K562 (cell line): ENCODE data around the gene PMF1. TPM values are rescaled to one million over a fixed set of nuclear protein-coding genes. Genes with fewer than 3 reads are reported as not detected.

Experiments used
- CC2D1A ChIP-seq: fragments of 450-650 bp; IDR thresholded peaks from 2 replicates; pipeline ENCODE4 v1.6.1; 2017; ENCODE audit warnings: mild to moderate bottlenecking
- CREM ChIP-seq: IDR thresholded peaks from 2 replicates; pipeline ENCODE4 v1.6.1; 2014; ENCODE audit warnings: antibody characterized with exemption, low read depth
- CTBP1 ChIP-seq: fragments of 450-650 bp; IDR thresholded peaks from 2 replicates; pipeline ENCODE4 v1.6.1; 2016; ENCODE audit warnings: borderline replicate concordance
- ERF ChIP-seq: fragments of 450-650 bp; formaldehyde crosslinking; IDR thresholded peaks from 2 replicates; pipeline ENCODE4 v1.4.0; 2020; ENCODE audit warnings: mild to moderate bottlenecking, mixed read lengths
- EZH2 ChIP-seq: IDR thresholded peaks from 2 replicates; pipeline ENCODE4 v1.6.1; 2012; ENCODE audit warnings: low read depth, mild to moderate bottlenecking, inconsistent platforms, low read length, borderline replicate concordance
- MEF2A ChIP-seq: IDR thresholded peaks from 2 replicates; pipeline ENCODE4 v1.6.1; 2011; ENCODE audit warnings: low read depth, mild to moderate bottlenecking, low read length, moderate library complexity; ENCODE audit not compliant: control insufficient read depth
- POLR3G ChIP-seq: IDR thresholded peaks from 2 replicates; pipeline ENCODE4 v1.6.1; 2011; ENCODE audit not compliant: insufficient read length, insufficient replicate concordance; ENCODE audit errors: extremely low read depth
- RB1 ChIP-seq: fragments of 450-650 bp; IDR thresholded peaks from 2 replicates; pipeline ENCODE4 v1.6.1; 2017; ENCODE audit warnings: low read depth, mild to moderate bottlenecking
- SOX6 ChIP-seq: fragments of 450-650 bp; IDR thresholded peaks from 2 replicates; pipeline ENCODE4 v1.6.1; 2014; ENCODE audit warnings: mild to moderate bottlenecking
- TBP ChIP-seq: optimal IDR thresholded peaks from 2 replicates; pipeline ENCODE3; 2011; ENCODE audit warnings: low read depth, low read length, improper control_type of control experiment
- ZBTB8A ChIP-seq: fragments of 450-650 bp; IDR thresholded peaks from 2 replicates; pipeline ENCODE4 v1.6.1; 2018; ENCODE audit warnings: mild to moderate bottlenecking, moderate library complexity; ENCODE audit not compliant: partially characterized antibody
- ZNF766 ChIP-seq: fragments of 200-800 bp; sonication (Bioruptor generic); conservative IDR thresholded peaks from 2 replicates; pipeline ENCODE4 v1.6.1; 2016; ENCODE audit warnings: missing genetic modification characterization, missing compliant biosample characterization
- ZNF77 ChIP-seq: fragments of 250-450 bp; sonication (Bioruptor Pico); IDR thresholded peaks from 2 replicates; pipeline ENCODE4 v1.5.0; 2020
- polyA plus RNA-seq, 8 experiments: library from polyadenylated mRNA; depleted of rRNA in 4 of 8; stranded (reverse) in 5 of 8; unstranded in 3 of 8; fragments of >200 nt; fragmentation: Nextera tagmentation in 2 of 8; fragmentation: Illumina TruSeq in 1 of 8; extraction: Ambion mirVana in 2 of 8; extraction: Trizol in 1 of 8; gene quantifications; 2 replicates each; pipeline versions ENCODE4 v1.2.1 to v1.2.3, GENCODE V29; 2011 to 2014; ENCODE audit warnings: inconsistent platforms in 1 of 8, missing spikeins in 1 of 8
- total RNA-seq, 7 experiments: library from RNA; depleted of rRNA in 6 of 7; stranded (reverse); fragments of >200 nt in 6 of 7; fragmentation: Illumina TruSeq in 2 of 7; extraction: Trizol in 2 of 7; gene quantifications; 2 replicates each; pipeline versions ENCODE4 v1.2.1 to v1.2.3, GENCODE V29; 2011 to 2021; ENCODE audit warnings: low replicate concordance in 1 of 7
- TF ChIP-seq, protein P1 (sequence below): fragments of 250-450 bp; sonication (Bioruptor Pico); IDR thresholded peaks from 2 replicates; pipeline ENCODE4 v1.4.0; 2020; ENCODE audit warnings: mild to moderate bottlenecking, moderate library complexity
- TF ChIP-seq, protein P2 (sequence below): fragments of 250-450 bp; sonication (Bioruptor Pico); IDR thresholded peaks from 2 replicates; pipeline ENCODE4 v1.5.0; 2020; ENCODE audit warnings: mild to moderate bottlenecking, borderline replicate concordance
- TF ChIP-seq, protein P3 (sequence below): fragments of 250-450 bp; sonication (Bioruptor Pico); IDR thresholded peaks from 2 replicates; pipeline ENCODE4 v1.4.0; 2020; ENCODE audit warnings: mild to moderate bottlenecking, moderate library complexity
- TF ChIP-seq, protein P4 (sequence below): fragments of 250-450 bp; sonication (Bioruptor Pico); IDR thresholded peaks from 2 replicates; pipeline ENCODE4 v1.5.0; 2021
- TF ChIP-seq, protein P5 (sequence below): fragments of 450-650 bp; IDR thresholded peaks from 2 replicates; pipeline ENCODE4 v1.6.1; 2016

Gene PMF1
- total and polyA plus RNA-seq, 9 of the 15 experiments (the other 6 are each of a cell fraction or from before 2014, with no cell fraction given), result 9.4 to 92.9 (median 71.0) TPM

DNA sequence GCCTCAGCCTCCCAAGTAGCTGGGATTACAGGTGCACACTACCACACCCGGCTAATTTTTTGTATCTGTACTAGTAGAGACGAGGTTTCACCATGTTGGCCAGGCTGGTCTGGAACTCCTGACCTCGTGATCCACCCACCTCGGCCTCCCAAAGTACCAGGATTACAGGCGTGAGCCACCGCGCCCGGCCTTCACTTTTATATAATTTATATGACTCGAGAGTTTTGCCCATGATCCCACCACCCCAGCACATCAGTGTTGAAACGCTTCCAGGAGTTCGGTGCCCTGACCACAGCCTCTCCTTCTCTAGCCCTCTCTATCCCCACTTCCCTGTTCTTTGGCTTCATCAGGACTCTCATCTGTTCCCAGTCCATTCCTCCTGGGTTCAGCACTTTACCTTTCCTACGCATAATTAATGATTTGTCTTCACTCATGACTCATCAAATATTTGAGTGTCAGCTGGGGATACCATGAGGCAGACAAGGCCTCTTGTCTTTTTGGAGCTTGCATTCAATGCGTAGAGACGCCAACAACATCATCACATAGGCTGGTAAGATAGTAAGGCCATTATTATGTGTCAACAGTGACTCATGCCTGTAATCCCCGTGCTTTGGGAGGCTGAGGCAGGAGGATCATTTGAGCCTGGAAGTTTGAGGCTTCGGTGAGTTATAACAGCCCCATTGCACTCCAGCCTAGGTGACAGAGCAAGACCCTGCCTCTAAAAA, 1.4 kb downstream of the PMF1 start (continued):
- TF ChIP-seq, protein P1, sequence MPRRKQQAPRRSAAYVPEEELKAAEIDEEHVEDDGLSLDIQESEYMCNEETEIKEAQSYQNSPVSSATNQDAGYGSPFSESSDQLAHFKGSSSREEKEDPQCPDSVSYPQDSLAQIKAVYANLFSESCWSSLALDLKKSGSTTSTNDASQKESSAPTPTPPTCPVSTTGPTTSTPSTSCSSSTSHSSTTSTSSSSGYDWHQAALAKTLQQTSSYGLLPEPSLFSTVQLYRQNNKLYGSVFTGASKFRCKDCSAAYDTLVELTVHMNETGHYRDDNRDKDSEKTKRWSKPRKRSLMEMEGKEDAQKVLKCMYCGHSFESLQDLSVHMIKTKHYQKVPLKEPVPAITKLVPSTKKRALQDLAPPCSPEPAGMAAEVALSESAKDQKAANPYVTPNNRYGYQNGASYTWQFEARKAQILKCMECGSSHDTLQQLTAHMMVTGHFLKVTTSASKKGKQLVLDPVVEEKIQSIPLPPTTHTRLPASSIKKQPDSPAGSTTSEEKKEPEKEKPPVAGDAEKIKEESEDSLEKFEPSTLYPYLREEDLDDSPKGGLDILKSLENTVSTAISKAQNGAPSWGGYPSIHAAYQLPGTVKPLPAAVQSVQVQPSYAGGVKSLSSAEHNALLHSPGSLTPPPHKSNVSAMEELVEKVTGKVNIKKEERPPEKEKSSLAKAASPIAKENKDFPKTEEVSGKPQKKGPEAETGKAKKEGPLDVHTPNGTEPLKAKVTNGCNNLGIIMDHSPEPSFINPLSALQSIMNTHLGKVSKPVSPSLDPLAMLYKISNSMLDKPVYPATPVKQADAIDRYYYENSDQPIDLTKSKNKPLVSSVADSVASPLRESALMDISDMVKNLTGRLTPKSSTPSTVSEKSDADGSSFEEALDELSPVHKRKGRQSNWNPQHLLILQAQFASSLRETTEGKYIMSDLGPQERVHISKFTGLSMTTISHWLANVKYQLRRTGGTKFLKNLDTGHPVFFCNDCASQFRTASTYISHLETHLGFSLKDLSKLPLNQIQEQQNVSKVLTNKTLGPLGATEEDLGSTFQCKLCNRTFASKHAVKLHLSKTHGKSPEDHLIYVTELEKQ, result no peak
- TF ChIP-seq CTBP1 (no peak), MEF2A (no peak), CREM (peak; percentile 41; the same call in 1 of the 2 replicates), TBP (no peak), CC2D1A (no peak), RB1 (no peak), ERF (CRISPR knock-in tag) (no peak), POLR3G (no peak), ZNF766 (CRISPR knock-in tag) (0 out of 2 replicates have a peak, but pooled peaks have one; percentile 20), EZH2 (no peak), ZNF77 (CRISPR knock-in tag) (no peak), ZBTB8A (no peak), SOX6 (0 out of 2 replicates have a peak, but pooled peaks have one; percentile 36)
- TF ChIP-seq, protein P2, sequence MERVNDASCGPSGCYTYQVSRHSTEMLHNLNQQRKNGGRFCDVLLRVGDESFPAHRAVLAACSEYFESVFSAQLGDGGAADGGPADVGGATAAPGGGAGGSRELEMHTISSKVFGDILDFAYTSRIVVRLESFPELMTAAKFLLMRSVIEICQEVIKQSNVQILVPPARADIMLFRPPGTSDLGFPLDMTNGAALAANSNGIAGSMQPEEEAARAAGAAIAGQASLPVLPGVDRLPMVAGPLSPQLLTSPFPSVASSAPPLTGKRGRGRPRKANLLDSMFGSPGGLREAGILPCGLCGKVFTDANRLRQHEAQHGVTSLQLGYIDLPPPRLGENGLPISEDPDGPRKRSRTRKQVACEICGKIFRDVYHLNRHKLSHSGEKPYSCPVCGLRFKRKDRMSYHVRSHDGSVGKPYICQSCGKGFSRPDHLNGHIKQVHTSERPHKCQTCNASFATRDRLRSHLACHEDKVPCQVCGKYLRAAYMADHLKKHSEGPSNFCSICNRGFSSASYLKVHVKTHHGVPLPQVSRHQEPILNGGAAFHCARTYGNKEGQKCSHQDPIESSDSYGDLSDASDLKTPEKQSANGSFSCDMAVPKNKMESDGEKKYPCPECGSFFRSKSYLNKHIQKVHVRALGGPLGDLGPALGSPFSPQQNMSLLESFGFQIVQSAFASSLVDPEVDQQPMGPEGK (CRISPR knock-in tag), result no peak
- TF ChIP-seq, protein P3, sequence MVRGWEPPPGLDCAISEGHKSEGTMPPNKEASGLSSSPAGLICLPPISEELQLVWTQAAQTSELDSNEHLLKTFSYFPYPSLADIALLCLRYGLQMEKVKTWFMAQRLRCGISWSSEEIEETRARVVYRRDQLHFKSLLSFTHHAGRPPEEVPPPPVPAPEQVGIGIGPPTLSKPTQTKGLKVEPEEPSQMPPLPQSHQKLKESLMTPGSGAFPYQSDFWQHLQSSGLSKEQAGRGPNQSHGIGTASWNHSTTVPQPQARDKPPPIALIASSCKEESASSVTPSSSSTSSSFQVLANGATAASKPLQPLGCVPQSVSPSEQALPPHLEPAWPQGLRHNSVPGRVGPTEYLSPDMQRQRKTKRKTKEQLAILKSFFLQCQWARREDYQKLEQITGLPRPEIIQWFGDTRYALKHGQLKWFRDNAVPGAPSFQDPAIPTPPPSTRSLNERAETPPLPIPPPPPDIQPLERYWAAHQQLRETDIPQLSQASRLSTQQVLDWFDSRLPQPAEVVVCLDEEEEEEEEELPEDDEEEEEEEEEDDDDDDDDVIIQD (CRISPR knock-in tag), result no peak
- TF ChIP-seq, protein P4, sequence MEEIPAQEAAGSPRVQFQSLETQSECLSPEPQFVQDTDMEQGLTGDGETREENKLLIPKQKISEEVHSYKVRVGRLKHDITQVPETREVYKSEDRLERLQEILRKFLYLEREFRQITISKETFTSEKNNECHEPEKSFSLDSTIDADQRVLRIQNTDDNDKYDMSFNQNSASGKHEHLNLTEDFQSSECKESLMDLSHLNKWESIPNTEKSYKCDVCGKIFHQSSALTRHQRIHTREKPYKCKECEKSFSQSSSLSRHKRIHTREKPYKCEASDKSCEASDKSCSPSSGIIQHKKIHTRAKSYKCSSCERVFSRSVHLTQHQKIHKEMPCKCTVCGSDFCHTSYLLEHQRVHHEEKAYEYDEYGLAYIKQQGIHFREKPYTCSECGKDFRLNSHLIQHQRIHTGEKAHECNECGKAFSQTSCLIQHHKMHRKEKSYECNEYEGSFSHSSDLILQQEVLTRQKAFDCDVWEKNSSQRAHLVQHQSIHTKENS (CRISPR knock-in tag), result no peak
- TF ChIP-seq, protein P5, sequence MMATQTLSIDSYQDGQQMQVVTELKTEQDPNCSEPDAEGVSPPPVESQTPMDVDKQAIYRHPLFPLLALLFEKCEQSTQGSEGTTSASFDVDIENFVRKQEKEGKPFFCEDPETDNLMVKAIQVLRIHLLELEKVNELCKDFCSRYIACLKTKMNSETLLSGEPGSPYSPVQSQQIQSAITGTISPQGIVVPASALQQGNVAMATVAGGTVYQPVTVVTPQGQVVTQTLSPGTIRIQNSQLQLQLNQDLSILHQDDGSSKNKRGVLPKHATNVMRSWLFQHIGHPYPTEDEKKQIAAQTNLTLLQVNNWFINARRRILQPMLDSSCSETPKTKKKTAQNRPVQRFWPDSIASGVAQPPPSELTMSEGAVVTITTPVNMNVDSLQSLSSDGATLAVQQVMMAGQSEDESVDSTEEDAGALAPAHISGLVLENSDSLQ, result peak; percentile 63
